RWPE1 (cell line): ENCODE results near the gene MBD3.

Experiments used
- CTCF ChIA-PET: fragments of 350-600 bp; sonication (Branson Sonifier 250); formaldehyde crosslinking; extraction: SDS; loops from one replicate; lab custom pipeline; 2021; lab: Yijun Ruan, JAX
- POLR2A ChIA-PET: fragments of 400-600 bp; formaldehyde crosslinking; extraction: SDS; loops from one replicate; lab custom pipeline; 2020; ENCODE audit warnings: antibody characterized with exemption; ENCODE audit not compliant: low non-redundant PET; lab: Yijun Ruan, JAX
- DNase-seq: peaks from one replicate; pipeline ENCODE4 v3.0.0; 2012; ENCODE audit warnings: low spot score
- H3K27ac ChIP-seq: fragments of 450-650 bp; 2 replicates; pipeline ENCODE4 v1.5.1; 2017
- TF ChIP-seq, protein P1 (sequence below): fragments of 450-650 bp; conservative IDR thresholded peaks from 2 replicates; pipeline ENCODE4 v1.5.1; 2017; ENCODE audit warnings: low read depth, mild to moderate bottlenecking

Gene MBD3

GRCh38 chr19:1620502-1620901, 27.8 kb upstream of the MBD3 start:
- no peak for DNase-seq
- CTCF ChIA-PET, result interaction anchor here (0.6 kb wide), 1 partner anchor 52 kb away, joined by 5 read pairs; no protein-coding TSS in a partner anchor
- POLR2A ChIA-PET, result no interaction called here
- H3K27ac ChIP-seq, result no peak overlapping the region
- TF ChIP-seq, protein P1, sequence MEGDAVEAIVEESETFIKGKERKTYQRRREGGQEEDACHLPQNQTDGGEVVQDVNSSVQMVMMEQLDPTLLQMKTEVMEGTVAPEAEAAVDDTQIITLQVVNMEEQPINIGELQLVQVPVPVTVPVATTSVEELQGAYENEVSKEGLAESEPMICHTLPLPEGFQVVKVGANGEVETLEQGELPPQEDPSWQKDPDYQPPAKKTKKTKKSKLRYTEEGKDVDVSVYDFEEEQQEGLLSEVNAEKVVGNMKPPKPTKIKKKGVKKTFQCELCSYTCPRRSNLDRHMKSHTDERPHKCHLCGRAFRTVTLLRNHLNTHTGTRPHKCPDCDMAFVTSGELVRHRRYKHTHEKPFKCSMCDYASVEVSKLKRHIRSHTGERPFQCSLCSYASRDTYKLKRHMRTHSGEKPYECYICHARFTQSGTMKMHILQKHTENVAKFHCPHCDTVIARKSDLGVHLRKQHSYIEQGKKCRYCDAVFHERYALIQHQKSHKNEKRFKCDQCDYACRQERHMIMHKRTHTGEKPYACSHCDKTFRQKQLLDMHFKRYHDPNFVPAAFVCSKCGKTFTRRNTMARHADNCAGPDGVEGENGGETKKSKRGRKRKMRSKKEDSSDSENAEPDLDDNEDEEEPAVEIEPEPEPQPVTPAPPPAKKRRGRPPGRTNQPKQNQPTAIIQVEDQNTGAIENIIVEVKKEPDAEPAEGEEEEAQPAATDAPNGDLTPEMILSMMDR, result no peak

- CTCF ChIA-PET, result interaction anchor here (1.0 kb wide), 1 partner anchor 148 kb away, joined by 4 read pairs; no protein-coding TSS in a partner anchor
- TF ChIP-seq, protein P1, result no peak
- no peak for DNase-seq
- no peak overlapping the region for H3K27ac ChIP-seq
- POLR2A ChIA-PET, result no interaction called here
These were observed 27.0 kb upstream of the MBD3 start for GRCh38 chr19:1619703-1620102.

DNA sequence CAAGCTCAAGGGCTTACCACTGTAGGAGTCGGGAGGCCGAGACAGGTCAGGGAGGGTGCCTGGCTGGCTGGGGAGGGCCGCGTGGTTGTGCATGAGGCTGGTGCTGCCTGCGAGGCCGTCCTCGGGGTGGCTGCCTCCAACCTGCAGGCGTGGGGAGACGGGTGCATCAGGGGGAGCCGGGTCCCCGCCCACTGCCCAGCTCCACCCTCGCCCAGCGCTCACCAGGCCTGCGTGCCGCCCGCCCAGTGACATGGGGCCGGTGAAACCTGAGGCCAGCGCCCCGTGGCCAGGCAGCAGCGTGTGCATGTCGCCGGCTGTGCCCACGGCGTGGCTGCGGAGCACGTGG, 26.4 kb upstream of the MBD3 start:
- ChIA-PET POLR2A (no interaction called here), CTCF (interaction anchor here (1.0 kb wide), 1 partner anchor 149 kb away, joined by 4 read pairs; no protein-coding TSS in a partner anchor)
- DNase-seq, result no peak
- TF ChIP-seq, protein P1, result no peak
- H3K27ac ChIP-seq, result no peak overlapping the region

DNA sequence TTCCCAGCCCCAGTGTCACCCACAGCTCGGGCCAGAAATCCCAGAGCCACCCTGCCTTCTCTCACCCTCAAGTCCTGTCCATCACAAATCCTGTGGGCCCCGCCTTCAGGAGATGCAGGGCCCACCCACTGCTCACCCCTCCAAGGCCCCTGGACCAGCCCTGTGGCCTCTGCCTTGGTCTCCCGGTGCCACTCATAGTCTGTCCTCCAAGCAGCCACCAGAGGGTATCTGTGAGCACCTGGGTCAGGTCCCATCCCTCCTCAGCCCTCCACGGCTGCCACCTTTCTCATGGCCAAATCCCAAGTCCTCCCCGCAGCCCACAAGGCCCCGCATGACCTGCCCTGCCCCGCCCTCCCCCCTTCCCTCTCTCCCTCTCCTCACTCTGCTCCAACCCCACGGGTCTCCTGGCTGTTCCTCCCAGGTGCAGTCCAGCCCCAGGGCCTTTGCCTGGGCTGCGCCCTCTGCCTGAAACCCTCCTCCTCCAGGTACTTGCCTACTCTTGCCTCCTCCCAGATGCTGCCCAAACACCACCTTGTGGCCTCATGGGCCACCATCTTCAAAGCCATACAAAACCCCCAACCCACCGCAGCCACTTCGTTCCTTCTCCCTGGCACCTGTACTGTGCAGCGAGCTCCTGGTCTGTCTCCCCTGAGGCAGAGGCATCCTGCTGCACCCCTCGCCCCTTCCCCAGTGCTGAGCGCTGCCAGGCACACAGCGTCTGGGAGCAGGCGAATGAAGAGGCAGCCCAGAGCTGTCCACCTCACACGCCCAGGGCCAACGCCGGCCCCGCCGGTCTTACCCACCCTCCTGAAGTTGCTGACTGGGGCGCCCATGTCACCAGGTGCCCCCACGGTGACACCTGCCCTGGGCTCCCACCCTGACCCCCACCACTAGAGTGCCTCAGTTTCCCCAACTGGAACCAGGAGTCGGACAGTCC, 25.8 kb upstream of the MBD3 start:
- DNase-seq, result peak; percentile 47
- peak overlapping the region; percentile 41 for H3K27ac ChIP-seq
- ChIA-PET CTCF (interaction anchor here (1.0 kb wide), 1 partner anchor 149 kb away, joined by 4 read pairs; no protein-coding TSS in a partner anchor), POLR2A (no interaction called here)
- TF ChIP-seq, protein P1, result peak; percentile 28; the same call in 1 of the 2 replicates

DNA sequence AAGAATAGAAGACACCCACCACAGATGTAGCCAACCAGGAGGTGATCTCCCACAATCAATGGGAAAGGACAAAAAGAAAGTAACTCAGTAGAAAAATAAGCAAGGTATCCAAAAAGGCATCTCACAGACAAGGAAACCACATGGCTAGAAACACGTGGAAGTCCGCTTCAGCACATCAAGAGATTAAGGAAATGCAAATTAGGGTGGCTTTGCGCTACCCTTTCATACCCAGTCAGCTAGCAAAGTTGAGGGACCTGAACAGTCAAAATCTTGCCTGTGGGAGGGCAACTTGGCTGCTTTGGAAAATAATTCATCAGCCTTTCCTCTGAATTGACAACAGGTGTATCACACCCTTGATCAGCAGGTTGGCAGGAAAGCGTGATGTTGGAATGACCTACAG, 24.2 kb upstream of the MBD3 start:
- peak overlapping the region; percentile 41 for H3K27ac ChIP-seq
- ChIA-PET POLR2A (no interaction called here), CTCF (interaction anchor here (0.6 to 1.0 kb wide), 2 partner anchors 26 to 71 kb away, joined by 3 to 5 read pairs; no protein-coding TSS in a partner anchor)
- DNase-seq, result no peak
- TF ChIP-seq, protein P1, result no peak

DNA sequence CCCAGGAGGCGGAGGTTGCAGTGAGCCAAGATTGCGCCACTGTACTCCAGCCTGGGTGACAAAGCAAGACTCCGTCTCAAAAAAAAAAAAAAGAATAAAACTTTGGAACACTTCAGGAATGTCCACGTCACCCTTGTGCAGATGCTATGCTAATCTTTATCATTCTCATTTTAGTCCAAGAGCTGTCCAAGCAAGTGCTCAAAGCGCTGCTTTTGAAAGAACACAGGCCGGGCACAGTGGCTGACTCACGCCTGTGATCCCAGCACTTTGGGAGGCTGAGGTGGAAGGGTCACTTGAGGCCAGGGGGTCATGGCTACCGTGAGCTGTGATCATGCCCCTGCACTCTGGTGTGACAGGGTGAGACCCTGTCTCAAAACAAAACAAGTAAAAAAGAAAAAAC, 23.7 kb upstream of the MBD3 start:
- ChIA-PET POLR2A (no interaction called here), CTCF (interaction anchor here (0.6 to 1.0 kb wide), 2 partner anchors 26 to 70 kb away, joined by 3 to 5 read pairs; no protein-coding TSS in a partner anchor)
- TF ChIP-seq, protein P1, result no peak

More for the DNA sequence above, 23.7 kb upstream of the MBD3 start:
- 0 out of 2 replicates have a peak overlapping the region, but pooled peaks have one; percentile 27 for H3K27ac ChIP-seq
- no peak for DNase-seq
